ENCODE results near the gene RASAL3. TPM values are rescaled to one million over a fixed set of nuclear protein-coding genes. Genes with fewer than 3 reads are reported as not detected.

The RASAL3 gene
- total RNA-seq, 2 donors from 2014 or later: 2.3 to 3.7 TPM

DNA sequence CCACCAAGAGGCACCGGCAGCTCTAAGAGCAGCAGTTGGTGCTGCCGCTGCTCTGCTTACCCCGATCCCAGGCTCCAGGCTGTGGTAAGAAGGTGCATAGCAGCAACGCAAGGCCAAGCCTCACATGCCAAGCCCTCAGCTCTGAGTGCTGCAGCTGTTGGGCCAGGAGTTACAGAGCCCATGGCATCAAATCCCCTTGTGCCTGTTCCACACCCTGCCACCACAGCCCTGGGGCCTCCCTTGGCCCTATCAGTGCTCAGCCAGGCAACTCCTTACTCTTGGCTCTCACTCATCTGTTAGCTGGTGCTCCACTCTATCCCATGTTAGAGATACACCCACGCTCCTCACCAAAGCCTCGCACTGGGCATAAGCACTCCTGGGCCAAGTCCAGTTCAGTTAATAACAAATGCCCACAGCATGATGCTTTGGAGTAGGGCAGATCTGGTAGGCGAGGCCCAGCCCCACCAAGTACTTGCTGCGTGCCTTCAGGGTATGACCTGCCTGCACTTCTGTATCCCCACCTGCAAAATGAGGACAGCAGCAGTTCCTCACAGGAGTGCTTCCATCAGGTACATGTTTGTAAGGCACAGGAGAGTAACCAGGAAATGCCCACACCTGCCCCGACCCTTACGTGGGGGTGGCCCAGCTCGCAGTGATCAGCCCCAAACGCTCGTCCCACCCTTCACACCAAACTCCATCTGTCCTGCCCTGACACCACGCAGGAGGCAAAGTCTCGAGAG lies 61.8 kb downstream of the RASAL3 start:
- DNase-seq (ENCODE audit: low spot score): peak; percentile 51
- intact Hi-C loops (cut with DNase I): no loop called here

Small RNA genes lying within 50 kb of the gene (microRNA-seq; reads per million reads assigned to microRNA genes)
- gene MIR1470 (ENCODE audit: borderline microRNAs expressed in 2 of 2): 0 reads per million in 2 donors

Other genes starting within 250 kb of the RASAL3 start
- gene EPHX3, start 232.1 kb downstream of the RASAL3 start, total RNA-seq: under 1 TPM; 0.48 to 0.51 TPM
- 10 to 100 TPM; 77.5 to 89.6 TPM for gene BRD4, start 132.0 kb downstream of the RASAL3 start, total RNA-seq
- 10 to 100 TPM; 24.2 to 33.6 TPM for gene AKAP8, start 84.8 kb downstream of the RASAL3 start, total RNA-seq
- 10 to 100 TPM; 52.6 to 65.7 TPM for gene AKAP8L, start 45.6 kb downstream of the RASAL3 start, total RNA-seq
- gene WIZ, start 14.6 kb downstream of the RASAL3 start, total RNA-seq: 10 to 100 TPM; 33.2 to 44.2 TPM
- not detected for gene PGLYRP2, start 15.0 kb upstream of the RASAL3 start, total RNA-seq
- gene CYP4F22, start 44.0 kb upstream of the RASAL3 start, total RNA-seq: not detected
- not detected for gene CYP4F8, start 150.7 kb upstream of the RASAL3 start, total RNA-seq
- gene CYP4F3, start 176.4 kb upstream of the RASAL3 start, total RNA-seq: under 1 TPM; 0.29 to 0.79 TPM
- gene CYP4F12, start 208.5 kb upstream of the RASAL3 start, total RNA-seq: 1 to 10 TPM; 2.6 to 7.6 TPM

Data from posterior vena cava (tissue), 2 donors.